Esophagus squamous epithelium (tissue), 5 donors: ENCODE results near the gene ACTR3. TPM values are rescaled to one million over a fixed set of nuclear protein-coding genes. Genes with fewer than 3 reads are reported as not detected.

Experiments used
- DNase-seq: peaks from one replicate; lab custom pipeline; 2025; lab: John Stamatoyannopoulos, UW
- H3K27ac ChIP-seq, 4 donors: fragments of 200-600 bp; sonication (generic); one replicate each; pipeline ENCODE4 v1.5.1; 2016 to 2019; ENCODE audit warnings: mild to moderate bottlenecking in 1 of 4
- H3K27me3 ChIP-seq, 4 donors: fragments of 200-600 bp; sonication (generic); 1 replicate in 3 of 4; 2 replicates in 1 of 4; pipeline versions ENCODE4 v1.5.1 to v1.6.0; 2017 to 2021; ENCODE audit warnings: antibody characterized with exemption in 1 of 4
- H3K36me3 ChIP-seq, 3 donors: fragments of 200-600 bp; sonication (generic); one replicate each; pipeline ENCODE4 v1.5.1; 2016 to 2019
- H3K4me1 ChIP-seq, 3 donors: fragments of 200-600 bp; sonication (generic); one replicate each; pipeline ENCODE4 v1.5.1; 2017 to 2019
- H3K4me3 ChIP-seq, 4 donors: fragments of 200-600 bp; sonication (generic); 1 replicate in 3 of 4; 2 replicates in 1 of 4; pipeline ENCODE4 v1.5.1; 2016 to 2019; ENCODE audit warnings: mild to moderate bottlenecking in 2 of 4, moderate library complexity in 1 of 4
- H3K9me3 ChIP-seq, 3 donors: fragments of 200-600 bp; sonication (generic); one replicate each; pipeline ENCODE4 v1.5.1; 2016 to 2019
- CTCF ChIP-seq, 6 experiments: fragments of 450-650 bp in 4 of 6; fragments of 200-600 bp in 2 of 6; sonication (generic) in 2 of 6; IDR thresholded peaks; one replicate each; pipeline ENCODE4 v1.5.1; 2016 to 2019; ENCODE audit warnings: antibody characterized with exemption in 6 of 6, mild to moderate bottlenecking in 4 of 6, moderate library complexity in 4 of 6
- POLR2A ChIP-seq, 4 donors: fragments of 450-650 bp; IDR thresholded peaks; one replicate each; pipeline ENCODE4 v1.6.1; 2017; ENCODE audit warnings: antibody characterized with exemption in 4 of 4, mild to moderate bottlenecking in 4 of 4, moderate library complexity in 3 of 4
- WGBS, 2 donors: methylation state at CpG; one replicate each; pipeline ENCODE4 v1.1.5; 2018; 5-methylcytosine and 5-hydroxymethylcytosine counted together
- intact Hi-C: fragments of 100-400 bp; cut with DNase I; formaldehyde crosslinking; loops from one replicate; pipeline ENCODE4 v1.15.0; 2022
- total RNA-seq, 4 donors: library from RNA; depleted of rRNA; stranded (reverse); fragments of >200 nt; gene quantifications; one replicate each; pipeline ENCODE4 v1.1.0, GENCODE V29; 2016
- donor health status: DM: yes; HTN: yes; CAD: no.

Gene ACTR3
- total RNA-seq, 4 donors from 2014 or later: 164 to 274 (median 226) TPM

- H3K36me3 ChIP-seq: no peaks in the 10 kb centered on the region
- intact Hi-C loops: no loop called here
- H3K4me1 ChIP-seq: peaks cover 0 to 15% (median 0%) of the 10 kb centered on the region in 3 donors
- no peak for TF ChIP-seq CTCF (IDR thresholded peaks at IDR 0.05)
- no peak for TF ChIP-seq POLR2A (IDR thresholded peaks at IDR 0.05)
- no peak overlapping the region for H3K4me3 ChIP-seq
- no peak overlapping the region for H3K27ac ChIP-seq
- H3K27me3 ChIP-seq: no peaks in the 10 kb centered on the region
- DNase-seq: no peak
- WGBS, 2 donors: 84 to 89% methylated on average over 8 of the region's 8 CpGs
- peaks cover 0 to 9% (median 0%) of the 10 kb centered on the region in 3 donors for H3K9me3 ChIP-seq
Observed at GRCh38 chr2:113981404-113982134, 91.7 kb downstream of the ACTR3 start.

GRCh38 chr2:113985554-113986397 is 95.9 kb downstream of the ACTR3 start:
- no peak for DNase-seq
- Histone ChIP-seq H3K27me3 (no peaks in the 10 kb centered on the region), H3K27ac (no peak overlapping the region), H3K4me3 (no peak overlapping the region), H3K9me3 (no peaks in the 10 kb centered on the region), H3K4me1 (peaks cover 0 to 20% (median 0%) of the 10 kb centered on the region in 3 donors), H3K36me3 (no peaks in the 10 kb centered on the region)
- 83 to 86% methylated on average over 7 of the region's 7 CpGs for WGBS, 2 donors
- TF ChIP-seq POLR2A (IDR thresholded peaks at IDR 0.05): no peak
- TF ChIP-seq CTCF (IDR thresholded peaks at IDR 0.05): no peak
- intact Hi-C loops: no loop called here

GRCh38 chr2:113986762-113987290 is 96.9 kb downstream of the ACTR3 start:
- WGBS, 2 donors: 33 to 62% methylated on average over 4 of the region's 4 CpGs

GRCh38 chr2:113992090-113992489 is 102.2 kb downstream of the ACTR3 start:
- whole genome bisulfite sequencing, 2 donors: 55 to 57% methylated on average over 1 of the region's 1 CpG
- intact Hi-C loops: no loop called here
- Histone ChIP-seq H3K36me3 (no peaks in the 10 kb centered on the region), H3K9me3 (no peaks in the 10 kb centered on the region), H3K4me1 (peaks cover 0 to 18% (median 0%) of the 10 kb centered on the region in 3 donors), H3K4me3 (no peak overlapping the region), H3K27me3 (no peaks in the 10 kb centered on the region), H3K27ac (no peak overlapping the region)
- no peak for DNase-seq
- no peak for TF ChIP-seq CTCF (IDR thresholded peaks at IDR 0.05)
- TF ChIP-seq POLR2A (IDR thresholded peaks at IDR 0.05): no peak

More at GRCh38 chr2:113986762-113987290, 96.9 kb downstream of the ACTR3 start:
- intact Hi-C loops: no loop called here
- Histone ChIP-seq H3K27me3 (no peaks in the 10 kb centered on the region), H3K9me3 (no peaks in the 10 kb centered on the region), H3K4me3 (no peak overlapping the region), H3K36me3 (no peaks in the 10 kb centered on the region), H3K27ac (no peak overlapping the region), H3K4me1 (peaks cover 0 to 23% (median 0%) of the 10 kb centered on the region in 3 donors)
- no peak for DNase-seq
- TF ChIP-seq POLR2A (IDR thresholded peaks at IDR 0.05) (no peak), CTCF (IDR thresholded peaks at IDR 0.05) (no peak)
